ENCODE results near the gene TRMU. TPM values are rescaled to one million over a fixed set of nuclear protein-coding genes. Genes with fewer than 3 reads are reported as not detected.

The TRMU gene
- total RNA-seq, 1 donor from 2014 or later = 13.5 TPM

DNA sequence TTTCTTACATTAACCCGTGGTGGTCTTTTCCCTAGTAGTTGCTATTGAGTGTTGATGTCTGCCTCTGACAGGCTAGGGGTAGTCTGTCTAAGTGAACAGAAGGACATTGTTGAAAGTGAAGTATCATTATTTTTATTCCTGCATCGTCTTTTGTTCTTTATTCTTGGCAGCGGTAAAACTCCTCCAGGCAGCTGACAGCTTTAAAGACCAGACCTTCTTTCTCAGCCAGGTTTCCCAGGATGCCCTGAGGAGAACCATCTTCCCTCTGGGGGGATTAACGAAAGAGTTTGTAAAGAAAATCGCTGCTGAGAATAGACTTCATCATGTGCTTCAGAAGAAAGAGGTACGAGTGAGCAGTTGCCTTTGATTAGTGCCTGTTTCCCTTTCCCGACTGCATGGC lies 14.6 kb downstream of the TRMU start:
- intact Hi-C loops (cut with DNase I) = no loop called here
- H3K27ac ChIP-seq = no peak overlapping the region
- no peak for DNase-seq (ENCODE audit: low spot score in 2 of 2)

DNA sequence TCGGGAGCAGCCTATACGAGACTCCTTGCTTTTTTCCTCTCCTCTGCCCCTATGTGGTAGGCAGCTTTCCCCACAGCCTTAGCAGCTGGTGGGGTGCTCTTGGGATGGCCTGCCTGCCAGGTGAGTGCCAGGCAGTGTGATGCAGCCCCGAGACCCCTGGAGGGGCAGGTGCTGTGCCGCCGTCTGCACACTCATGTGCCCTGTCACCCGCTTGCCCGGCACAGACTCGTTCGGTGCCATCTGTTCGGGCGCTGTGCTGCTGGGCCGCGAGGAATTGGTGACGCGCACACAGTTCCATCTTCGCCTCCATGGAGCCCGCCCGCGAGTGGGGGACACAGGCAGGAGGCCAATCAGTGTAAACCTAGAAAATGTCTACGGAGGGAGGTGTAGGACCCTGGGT lies 15.1 kb downstream of the TRMU start:
- no peaks in the 10 kb centered on the region for H3K4me1 ChIP-seq
- TF ChIP-seq, protein P1, sequence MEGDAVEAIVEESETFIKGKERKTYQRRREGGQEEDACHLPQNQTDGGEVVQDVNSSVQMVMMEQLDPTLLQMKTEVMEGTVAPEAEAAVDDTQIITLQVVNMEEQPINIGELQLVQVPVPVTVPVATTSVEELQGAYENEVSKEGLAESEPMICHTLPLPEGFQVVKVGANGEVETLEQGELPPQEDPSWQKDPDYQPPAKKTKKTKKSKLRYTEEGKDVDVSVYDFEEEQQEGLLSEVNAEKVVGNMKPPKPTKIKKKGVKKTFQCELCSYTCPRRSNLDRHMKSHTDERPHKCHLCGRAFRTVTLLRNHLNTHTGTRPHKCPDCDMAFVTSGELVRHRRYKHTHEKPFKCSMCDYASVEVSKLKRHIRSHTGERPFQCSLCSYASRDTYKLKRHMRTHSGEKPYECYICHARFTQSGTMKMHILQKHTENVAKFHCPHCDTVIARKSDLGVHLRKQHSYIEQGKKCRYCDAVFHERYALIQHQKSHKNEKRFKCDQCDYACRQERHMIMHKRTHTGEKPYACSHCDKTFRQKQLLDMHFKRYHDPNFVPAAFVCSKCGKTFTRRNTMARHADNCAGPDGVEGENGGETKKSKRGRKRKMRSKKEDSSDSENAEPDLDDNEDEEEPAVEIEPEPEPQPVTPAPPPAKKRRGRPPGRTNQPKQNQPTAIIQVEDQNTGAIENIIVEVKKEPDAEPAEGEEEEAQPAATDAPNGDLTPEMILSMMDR (IDR thresholded peaks at IDR 0.05) = no peak
- H3K9me3 ChIP-seq = no peaks in the 10 kb centered on the region
- DNase-seq (ENCODE audit: low spot score in 2 of 2) = no peak
- intact Hi-C loops (cut with DNase I) = no loop called here
- no peak overlapping the region for H3K27ac ChIP-seq
- H3K27me3 ChIP-seq = no peaks in the 10 kb centered on the region
- H3K4me3 ChIP-seq = no peak overlapping the region
- peaks cover 88 to 93% of the 10 kb centered on the region in 2 donors for H3K36me3 ChIP-seq

More for the DNA sequence above, 14.6 kb downstream of the TRMU start:
- Histone ChIP-seq H3K27me3 (no peaks in the 10 kb centered on the region), H3K9me3 (no peaks in the 10 kb centered on the region), H3K4me3 (no peak overlapping the region), H3K36me3 (peaks cover 90 to 93% of the 10 kb centered on the region in 2 donors), H3K4me1 (no peaks in the 10 kb centered on the region)
- TF ChIP-seq, protein P1 (IDR thresholded peaks at IDR 0.05) = no peak

DNA sequence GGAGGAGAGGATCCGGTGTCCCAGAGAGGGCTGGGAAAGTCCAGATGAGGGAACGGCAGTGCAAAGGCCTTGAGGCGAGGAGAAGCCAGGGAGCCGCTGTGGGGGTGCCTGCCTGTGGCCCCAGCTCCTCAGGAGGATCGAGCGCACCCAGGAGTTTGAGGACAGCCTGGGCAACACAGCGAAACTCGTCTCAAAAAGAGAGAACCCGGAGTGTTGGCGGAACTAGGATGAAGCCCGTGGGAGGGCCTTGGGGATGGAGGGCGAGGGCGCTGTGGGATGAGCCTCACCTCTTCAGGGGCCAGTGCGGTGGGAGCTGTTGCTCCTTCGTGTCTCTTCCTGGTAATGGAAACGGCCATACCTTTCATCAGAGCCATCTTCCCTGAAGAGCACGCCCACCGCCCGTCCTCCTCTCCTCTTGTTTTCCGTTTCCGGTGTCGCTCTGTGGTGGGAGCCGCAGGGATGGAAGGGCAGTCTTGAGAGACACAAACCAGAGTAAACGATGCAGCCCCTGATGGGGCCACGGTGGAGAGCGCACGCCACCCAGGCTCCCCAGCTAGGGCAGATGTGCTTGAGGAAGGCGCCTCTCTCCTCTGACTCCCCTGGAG lies 15.7 kb downstream of the TRMU start:
- intact Hi-C loops (cut with DNase I) = no loop called here
- Histone ChIP-seq H3K9me3 (no peaks in the 10 kb centered on the region), H3K27ac (no peak overlapping the region), H3K36me3 (peaks cover 84 to 93% of the 10 kb centered on the region in 2 donors), H3K27me3 (no peaks in the 10 kb centered on the region), H3K4me1 (no peaks in the 10 kb centered on the region), H3K4me3 (no peak overlapping the region)
- TF ChIP-seq, protein P1 (IDR thresholded peaks at IDR 0.05) = no peak
- DNase-seq (ENCODE audit: low spot score in 2 of 2) = no peak

DNA sequence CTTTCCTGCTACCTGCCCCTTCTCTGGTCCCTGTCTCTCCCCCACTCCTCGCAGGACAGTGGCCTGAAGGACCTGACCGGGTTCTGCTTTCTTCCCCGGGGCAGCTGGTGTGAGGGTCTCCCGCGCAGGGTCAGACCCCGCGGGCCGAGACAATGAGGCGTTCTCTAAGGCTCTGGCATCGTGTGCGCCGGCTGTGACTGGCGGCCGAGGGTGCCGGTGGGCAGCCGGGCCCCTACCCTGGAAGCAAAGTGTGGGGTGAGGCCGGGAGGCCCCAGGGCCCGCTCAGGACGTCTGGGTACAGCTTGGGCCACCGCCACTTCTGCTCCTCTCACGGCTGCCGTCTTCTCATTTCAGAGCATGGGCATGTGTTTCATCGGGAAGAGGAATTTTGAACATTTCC lies 16.3 kb downstream of the TRMU start:
- no peak for DNase-seq (ENCODE audit: low spot score in 2 of 2)
- peaks cover 83 to 93% of the 10 kb centered on the region in 2 donors for H3K36me3 ChIP-seq
- intact Hi-C loops (cut with DNase I) = no loop called here
- no peaks in the 10 kb centered on the region for H3K4me1 ChIP-seq
- TF ChIP-seq, protein P1 (IDR thresholded peaks at IDR 0.05) = no peak
- no peaks in the 10 kb centered on the region for H3K27me3 ChIP-seq
- no peak overlapping the region for H3K27ac ChIP-seq
- no peaks in the 10 kb centered on the region for H3K9me3 ChIP-seq
- H3K4me3 ChIP-seq = no peak overlapping the region

DNA sequence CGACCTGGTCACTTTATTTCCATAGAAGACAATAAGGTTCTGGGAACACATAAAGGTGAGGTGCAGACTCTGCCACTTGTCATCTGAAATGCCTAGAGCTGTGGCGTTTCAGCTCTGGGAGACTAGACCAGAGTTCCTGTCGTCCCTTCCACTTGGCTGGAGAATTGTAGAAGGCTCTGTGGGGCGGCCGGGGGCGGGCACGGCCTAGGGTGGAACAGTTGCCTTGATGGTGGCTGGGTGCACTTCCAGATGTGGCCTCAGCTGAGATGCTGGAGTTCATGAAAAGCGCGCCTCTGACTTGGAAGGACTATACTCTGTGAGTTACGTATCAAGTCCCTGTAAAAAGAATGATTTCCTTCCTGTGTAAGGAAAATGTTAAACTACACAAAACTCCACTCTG lies 16.8 kb downstream of the TRMU start:
- Histone ChIP-seq H3K36me3 (peaks cover 85 to 93% of the 10 kb centered on the region in 2 donors), H3K27ac (no peak overlapping the region), H3K4me3 (no peak overlapping the region), H3K9me3 (no peaks in the 10 kb centered on the region), H3K4me1 (no peaks in the 10 kb centered on the region), H3K27me3 (no peaks in the 10 kb centered on the region)
- no peak for DNase-seq (ENCODE audit: low spot score in 2 of 2)
- TF ChIP-seq, protein P1 (IDR thresholded peaks at IDR 0.05) = no peak
- intact Hi-C loops (cut with DNase I) = no loop called here
